HG02623 (cell line): ENCODE results near the gene FRMD8.

Source experiments
- ATAC-seq: cut with Tn5 transposase; IDR thresholded peaks from one replicate; pipeline ENCODE4 v1.9.1; 2021; ENCODE audit warnings: moderate library complexity; ENCODE audit not compliant: unreplicated experiment

The FRMD8 gene

GRCh38 chr11:65392186-65392829, 5.9 kb downstream of the FRMD8 start:
- ATAC-seq: no peak

- no peak for ATAC-seq
These were observed 6.5 kb downstream of the FRMD8 start for GRCh38 chr11:65392899-65393298.

GRCh38 chr11:65393513-65394079, 7.2 kb downstream of the FRMD8 start:
- ATAC-seq: no peak

GRCh38 chr11:65394125-65394536, 7.7 kb downstream of the FRMD8 start:
- ATAC-seq: no peak

- ATAC-seq: no peak
These were observed 9.6 kb downstream of the FRMD8 start for GRCh38 chr11:65395961-65396530.

GRCh38 chr11:65396769-65397745, 10.6 kb downstream of the FRMD8 start:
- no peak for ATAC-seq

- no peak for ATAC-seq
These were observed 12.0 kb downstream of the FRMD8 start for GRCh38 chr11:65398362-65398910.

GRCh38 chr11:65399249-65399648, 12.8 kb downstream of the FRMD8 start:
- no peak for ATAC-seq

- no peak for ATAC-seq
These were observed 13.4 kb downstream of the FRMD8 start for GRCh38 chr11:65399845-65400244.

- ATAC-seq: no peak
These were observed 14.1 kb downstream of the FRMD8 start for GRCh38 chr11:65400307-65401072.

GRCh38 chr11:65401073-65401802, 14.8 kb downstream of the FRMD8 start:
- no peak for ATAC-seq

- ATAC-seq: no peak
These were observed 15.4 kb downstream of the FRMD8 start for GRCh38 chr11:65401803-65402248.

GRCh38 chr11:65402790-65403189, 16.4 kb downstream of the FRMD8 start:
- no peak for ATAC-seq

GRCh38 chr11:65403607-65404121, 17.2 kb downstream of the FRMD8 start:
- no peak for ATAC-seq

GRCh38 chr11:65404210-65404609, 17.8 kb downstream of the FRMD8 start:
- ATAC-seq: no peak

GRCh38 chr11:65404638-65405339, 18.4 kb downstream of the FRMD8 start:
- no peak for ATAC-seq

- ATAC-seq: no peak
These were observed 24.7 kb downstream of the FRMD8 start for GRCh38 chr11:65410936-65411680.

- no peak for ATAC-seq
These were observed 25.2 kb downstream of the FRMD8 start for GRCh38 chr11:65411681-65412070.
